ENCODE measurements around the gene TMEM266. TPM values are rescaled to one million over a fixed set of nuclear protein-coding genes. Genes with fewer than 3 reads are reported as not detected.

TMEM266 gene
- total and polyA plus RNA-seq, 2 experiments from 2014 or later, result 0.39 to 1.9 TPM

GRCh38 chr15:76155731-76156130, 95.9 kb downstream of the TMEM266 start:
- H3K36me3 ChIP-seq (replicated peaks; ENCODE audit: insufficient read depth, low read depth), result no peaks in the 10 kb centered on the region
- H3K27me3 ChIP-seq, result no peaks in the 10 kb centered on the region
- H3K4me3 ChIP-seq, result no peak overlapping the region
- H3K9me2 ChIP-seq (replicated peaks; ENCODE audit: insufficient read depth), result no peaks in the 10 kb centered on the region
- no peak overlapping the region for H3K27ac ChIP-seq
- no peak overlapping the region for H3K4me2 ChIP-seq
- H4K20me1 ChIP-seq (ENCODE audit: insufficient read depth, poor library complexity, severe bottlenecking), result no peaks in the 10 kb centered on the region
- H3K9me3 ChIP-seq (ENCODE audit: low read depth), result no peaks in the 10 kb centered on the region
- peaks cover 10% of the 10 kb centered on the region for H3K4me1 ChIP-seq (ENCODE audit: insufficient read depth)
- DNase-seq (ENCODE audit: low spot score), result no peak
- H3K79me2 ChIP-seq, result no peaks in the 10 kb centered on the region
- TF ChIP-seq, protein P1, sequence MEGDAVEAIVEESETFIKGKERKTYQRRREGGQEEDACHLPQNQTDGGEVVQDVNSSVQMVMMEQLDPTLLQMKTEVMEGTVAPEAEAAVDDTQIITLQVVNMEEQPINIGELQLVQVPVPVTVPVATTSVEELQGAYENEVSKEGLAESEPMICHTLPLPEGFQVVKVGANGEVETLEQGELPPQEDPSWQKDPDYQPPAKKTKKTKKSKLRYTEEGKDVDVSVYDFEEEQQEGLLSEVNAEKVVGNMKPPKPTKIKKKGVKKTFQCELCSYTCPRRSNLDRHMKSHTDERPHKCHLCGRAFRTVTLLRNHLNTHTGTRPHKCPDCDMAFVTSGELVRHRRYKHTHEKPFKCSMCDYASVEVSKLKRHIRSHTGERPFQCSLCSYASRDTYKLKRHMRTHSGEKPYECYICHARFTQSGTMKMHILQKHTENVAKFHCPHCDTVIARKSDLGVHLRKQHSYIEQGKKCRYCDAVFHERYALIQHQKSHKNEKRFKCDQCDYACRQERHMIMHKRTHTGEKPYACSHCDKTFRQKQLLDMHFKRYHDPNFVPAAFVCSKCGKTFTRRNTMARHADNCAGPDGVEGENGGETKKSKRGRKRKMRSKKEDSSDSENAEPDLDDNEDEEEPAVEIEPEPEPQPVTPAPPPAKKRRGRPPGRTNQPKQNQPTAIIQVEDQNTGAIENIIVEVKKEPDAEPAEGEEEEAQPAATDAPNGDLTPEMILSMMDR (IDR thresholded peaks at IDR 0.05; ENCODE audit: poor library complexity), result no peak
- TF ChIP-seq EZH2phosphoT487 (IDR thresholded peaks at IDR 0.05; ENCODE audit: low read depth, severe bottlenecking, unreplicated experiment), result no peak
- TF ChIP-seq EZH2 (IDR thresholded peaks at IDR 0.05; ENCODE audit: borderline replicate concordance), result no peak
- no peak overlapping the region for H2AFZ ChIP-seq
- WGBS (ENCODE audit: low lambda C conversion rate, missing lambda C conversion rate), result 80% methylated on average over 7 of the region's 7 CpGs

GRCh38 chr15:76158226-76158625, 98.4 kb downstream of the TMEM266 start:
- 54% methylated on average over 10 of the region's 10 CpGs for WGBS (ENCODE audit: low lambda C conversion rate, missing lambda C conversion rate)

GRCh38 chr15:76158815-76159214, 99.0 kb downstream of the TMEM266 start:
- Histone ChIP-seq H3K9me3 (ENCODE audit: low read depth) (no peaks in the 10 kb centered on the region), H2AFZ (no peak overlapping the region), H3K27me3 (no peaks in the 10 kb centered on the region), H3K9me2 (replicated peaks; ENCODE audit: insufficient read depth) (no peaks in the 10 kb centered on the region), H3K4me3 (no peak overlapping the region), H3K4me1 (ENCODE audit: insufficient read depth) (peaks cover 35% of the 10 kb centered on the region), H3K36me3 (replicated peaks; ENCODE audit: insufficient read depth, low read depth) (no peaks in the 10 kb centered on the region), H3K27ac (no peak overlapping the region), H3K4me2 (no peak overlapping the region), H3K79me2 (no peaks in the 10 kb centered on the region), H4K20me1 (ENCODE audit: insufficient read depth, poor library complexity, severe bottlenecking) (no peaks in the 10 kb centered on the region)
- no peak for DNase-seq (ENCODE audit: low spot score)
- no peak for TF ChIP-seq EZH2 (IDR thresholded peaks at IDR 0.05; ENCODE audit: borderline replicate concordance)
- TF ChIP-seq, protein P1 (IDR thresholded peaks at IDR 0.05; ENCODE audit: poor library complexity), result no peak
- WGBS (ENCODE audit: low lambda C conversion rate, missing lambda C conversion rate), result 68% methylated on average over 5 of the region's 5 CpGs

More at GRCh38 chr15:76158226-76158625, 98.4 kb downstream of the TMEM266 start:
- H3K9me3 ChIP-seq (ENCODE audit: low read depth), result no peaks in the 10 kb centered on the region
- no peak overlapping the region for H3K4me3 ChIP-seq
- H3K27ac ChIP-seq, result no peak overlapping the region
- DNase-seq (ENCODE audit: low spot score), result no peak
- no peaks in the 10 kb centered on the region for H3K27me3 ChIP-seq
- H3K79me2 ChIP-seq, result no peaks in the 10 kb centered on the region
- no peaks in the 10 kb centered on the region for H3K9me2 ChIP-seq (replicated peaks; ENCODE audit: insufficient read depth)
- H3K4me2 ChIP-seq, result no peak overlapping the region
- H4K20me1 ChIP-seq (ENCODE audit: insufficient read depth, poor library complexity, severe bottlenecking), result no peaks in the 10 kb centered on the region
- peaks cover 29% of the 10 kb centered on the region for H3K4me1 ChIP-seq (ENCODE audit: insufficient read depth)
- no peak for TF ChIP-seq EZH2 (IDR thresholded peaks at IDR 0.05; ENCODE audit: borderline replicate concordance)
- TF ChIP-seq, protein P1 (IDR thresholded peaks at IDR 0.05; ENCODE audit: poor library complexity), result no peak
- no peak for TF ChIP-seq EZH2phosphoT487 (IDR thresholded peaks at IDR 0.05; ENCODE audit: low read depth, severe bottlenecking, unreplicated experiment)
- H2AFZ ChIP-seq, result no peak overlapping the region
- H3K36me3 ChIP-seq (replicated peaks; ENCODE audit: insufficient read depth, low read depth), result no peaks in the 10 kb centered on the region

- H3K9me3 ChIP-seq (ENCODE audit: low read depth), result no peaks in the 10 kb centered on the region
- no peaks in the 10 kb centered on the region for H3K36me3 ChIP-seq (replicated peaks; ENCODE audit: insufficient read depth, low read depth)
- TF ChIP-seq EZH2 (IDR thresholded peaks at IDR 0.05; ENCODE audit: borderline replicate concordance), result no peak
- TF ChIP-seq EZH2phosphoT487 (IDR thresholded peaks at IDR 0.05; ENCODE audit: low read depth, severe bottlenecking, unreplicated experiment), result no peak
- TF ChIP-seq, protein P1 (IDR thresholded peaks at IDR 0.05; ENCODE audit: poor library complexity), result no peak
- H3K27ac ChIP-seq, result no peak overlapping the region
- H3K4me1 ChIP-seq (ENCODE audit: insufficient read depth), result peaks cover 38% of the 10 kb centered on the region
- no peak overlapping the region for H2AFZ ChIP-seq
- no peaks in the 10 kb centered on the region for H3K9me2 ChIP-seq (replicated peaks; ENCODE audit: insufficient read depth)
- 98% methylated on average over 5 of the region's 5 CpGs for WGBS (ENCODE audit: low lambda C conversion rate, missing lambda C conversion rate)
- H3K79me2 ChIP-seq, result no peaks in the 10 kb centered on the region
- H3K4me3 ChIP-seq, result no peak overlapping the region
- no peaks in the 10 kb centered on the region for H4K20me1 ChIP-seq (ENCODE audit: insufficient read depth, poor library complexity, severe bottlenecking)
- no peak for DNase-seq (ENCODE audit: low spot score)
- H3K27me3 ChIP-seq, result no peaks in the 10 kb centered on the region
- no peak overlapping the region for H3K4me2 ChIP-seq
These were observed 99.5 kb downstream of the TMEM266 start for GRCh38 chr15:76159282-76159681.

Measured in hepatocyte (in vitro differentiated cells).